Panc1 (cell line): Measurements from ENCODE around the gene AKIRIN1.

ENCODE experiments used
- POLR2AphosphoS5 ChIP-seq: IDR thresholded peaks from 2 replicates; pipeline ENCODE4 v1.6.1; 2012; ENCODE audit warnings: mild to moderate bottlenecking, low read depth, low read length, moderate library complexity
- SIN3A ChIP-seq: IDR thresholded peaks from 2 replicates; pipeline ENCODE4 v1.6.1; 2012; ENCODE audit warnings: low read depth, mild to moderate bottlenecking, low read length, moderate library complexity, borderline replicate concordance; ENCODE audit not compliant: insufficient read depth
- TCF7L2 ChIP-seq: IDR thresholded peaks from 2 replicates; pipeline ENCODE4 v1.6.1; 2011; ENCODE audit warnings: mild to moderate bottlenecking, low read depth, low read length, inconsistent platforms
- TF ChIP-seq, protein P1 (sequence below): fragments of 450-650 bp; IDR thresholded peaks from 2 replicates; pipeline ENCODE4 v1.5.1; 2017; ENCODE audit warnings: mild to moderate bottlenecking
- TF ChIP-seq, protein P2 (sequence below), 2 experiments: IDR thresholded peaks; 2 replicates each; pipeline ENCODE4 v1.6.1; 2011 to 2012; ENCODE audit warnings: low read depth in 2 of 2, control low read depth in 1 of 2, low read length in 1 of 2, mild to moderate bottlenecking in 1 of 2, moderate library complexity in 1 of 2; ENCODE audit not compliant: insufficient read depth in 1 of 2

DNA sequence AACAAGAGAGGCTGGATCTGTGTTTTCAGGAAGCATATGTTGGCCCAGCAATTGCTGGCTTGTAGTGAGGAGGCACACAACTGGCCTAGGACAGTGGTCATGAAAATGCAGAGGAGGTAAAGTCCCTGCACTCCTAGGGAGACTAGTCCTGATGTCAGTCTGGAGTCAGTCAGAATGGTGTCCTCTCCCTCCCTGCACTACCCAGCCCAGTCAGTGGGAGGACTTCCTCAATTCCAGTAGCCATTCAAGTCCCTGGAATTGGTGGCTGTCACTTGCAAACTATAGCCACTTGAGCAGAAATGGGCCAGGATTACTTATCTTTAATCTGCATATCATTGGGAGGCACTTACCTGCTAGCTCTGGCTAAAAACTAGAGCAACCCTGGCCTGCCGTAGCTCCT lies 53.7 kb downstream of the AKIRIN1 start:
- TF ChIP-seq, protein P1, sequence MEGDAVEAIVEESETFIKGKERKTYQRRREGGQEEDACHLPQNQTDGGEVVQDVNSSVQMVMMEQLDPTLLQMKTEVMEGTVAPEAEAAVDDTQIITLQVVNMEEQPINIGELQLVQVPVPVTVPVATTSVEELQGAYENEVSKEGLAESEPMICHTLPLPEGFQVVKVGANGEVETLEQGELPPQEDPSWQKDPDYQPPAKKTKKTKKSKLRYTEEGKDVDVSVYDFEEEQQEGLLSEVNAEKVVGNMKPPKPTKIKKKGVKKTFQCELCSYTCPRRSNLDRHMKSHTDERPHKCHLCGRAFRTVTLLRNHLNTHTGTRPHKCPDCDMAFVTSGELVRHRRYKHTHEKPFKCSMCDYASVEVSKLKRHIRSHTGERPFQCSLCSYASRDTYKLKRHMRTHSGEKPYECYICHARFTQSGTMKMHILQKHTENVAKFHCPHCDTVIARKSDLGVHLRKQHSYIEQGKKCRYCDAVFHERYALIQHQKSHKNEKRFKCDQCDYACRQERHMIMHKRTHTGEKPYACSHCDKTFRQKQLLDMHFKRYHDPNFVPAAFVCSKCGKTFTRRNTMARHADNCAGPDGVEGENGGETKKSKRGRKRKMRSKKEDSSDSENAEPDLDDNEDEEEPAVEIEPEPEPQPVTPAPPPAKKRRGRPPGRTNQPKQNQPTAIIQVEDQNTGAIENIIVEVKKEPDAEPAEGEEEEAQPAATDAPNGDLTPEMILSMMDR = no peak
- TF ChIP-seq, protein P2, sequence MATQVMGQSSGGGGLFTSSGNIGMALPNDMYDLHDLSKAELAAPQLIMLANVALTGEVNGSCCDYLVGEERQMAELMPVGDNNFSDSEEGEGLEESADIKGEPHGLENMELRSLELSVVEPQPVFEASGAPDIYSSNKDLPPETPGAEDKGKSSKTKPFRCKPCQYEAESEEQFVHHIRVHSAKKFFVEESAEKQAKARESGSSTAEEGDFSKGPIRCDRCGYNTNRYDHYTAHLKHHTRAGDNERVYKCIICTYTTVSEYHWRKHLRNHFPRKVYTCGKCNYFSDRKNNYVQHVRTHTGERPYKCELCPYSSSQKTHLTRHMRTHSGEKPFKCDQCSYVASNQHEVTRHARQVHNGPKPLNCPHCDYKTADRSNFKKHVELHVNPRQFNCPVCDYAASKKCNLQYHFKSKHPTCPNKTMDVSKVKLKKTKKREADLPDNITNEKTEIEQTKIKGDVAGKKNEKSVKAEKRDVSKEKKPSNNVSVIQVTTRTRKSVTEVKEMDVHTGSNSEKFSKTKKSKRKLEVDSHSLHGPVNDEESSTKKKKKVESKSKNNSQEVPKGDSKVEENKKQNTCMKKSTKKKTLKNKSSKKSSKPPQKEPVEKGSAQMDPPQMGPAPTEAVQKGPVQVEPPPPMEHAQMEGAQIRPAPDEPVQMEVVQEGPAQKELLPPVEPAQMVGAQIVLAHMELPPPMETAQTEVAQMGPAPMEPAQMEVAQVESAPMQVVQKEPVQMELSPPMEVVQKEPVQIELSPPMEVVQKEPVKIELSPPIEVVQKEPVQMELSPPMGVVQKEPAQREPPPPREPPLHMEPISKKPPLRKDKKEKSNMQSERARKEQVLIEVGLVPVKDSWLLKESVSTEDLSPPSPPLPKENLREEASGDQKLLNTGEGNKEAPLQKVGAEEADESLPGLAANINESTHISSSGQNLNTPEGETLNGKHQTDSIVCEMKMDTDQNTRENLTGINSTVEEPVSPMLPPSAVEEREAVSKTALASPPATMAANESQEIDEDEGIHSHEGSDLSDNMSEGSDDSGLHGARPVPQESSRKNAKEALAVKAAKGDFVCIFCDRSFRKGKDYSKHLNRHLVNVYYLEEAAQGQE (IDR thresholded peaks at IDR 0.05; ENCODE audit: insufficient read depth in 1 of 2, low read depth in 2 of 2, low read length in 1 of 2) = no peak
- TF ChIP-seq SIN3A (no peak), POLR2AphosphoS5 (no peak), TCF7L2 (no peak)
